GM18502 (cell line): ENCODE results near the gene SETBP1.

Experiments used
- ATAC-seq: cut with Tn5 transposase; IDR thresholded peaks from one replicate; pipeline ENCODE4 v1.9.1; 2021; ENCODE audit warnings: mild to moderate bottlenecking; ENCODE audit not compliant: unreplicated experiment, poor library complexity

SETBP1 gene

DNA sequence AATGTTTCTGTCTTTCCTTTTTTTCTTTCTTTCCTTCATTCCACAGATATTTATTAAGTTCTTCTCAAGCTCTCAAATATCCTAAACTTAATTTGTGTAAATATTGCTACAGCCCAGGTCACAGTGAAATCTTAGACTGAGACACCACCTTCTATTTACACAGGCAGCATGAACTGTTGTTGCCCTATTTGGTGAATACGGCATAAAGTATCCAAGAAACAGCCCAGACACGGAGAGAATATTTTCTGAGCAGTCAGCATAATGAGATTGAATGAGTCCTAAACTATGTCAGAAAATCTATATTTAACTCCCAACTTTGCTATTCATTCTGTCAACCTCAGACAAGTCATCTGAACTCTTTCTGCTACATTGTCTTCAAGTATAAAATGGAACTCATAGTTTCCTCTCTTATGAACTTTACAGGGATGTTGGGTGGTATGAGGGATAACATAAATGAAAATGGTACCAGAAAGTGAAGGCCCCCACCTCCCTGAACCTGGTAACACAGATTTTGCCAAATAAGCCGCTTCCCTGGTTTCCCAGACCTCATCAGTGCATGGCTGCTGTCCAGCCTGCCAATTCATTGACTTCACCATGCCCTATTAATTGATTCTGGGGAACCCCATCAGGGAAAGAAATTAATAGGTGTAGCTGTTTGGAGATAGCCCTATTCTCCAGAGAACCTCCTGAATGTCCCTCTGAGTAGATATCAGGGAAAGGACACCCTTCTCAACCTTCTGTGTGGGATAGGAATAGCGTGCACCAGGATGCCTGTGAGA lies 235.9 kb downstream of the SETBP1 start:
- no peak for ATAC-seq

DNA sequence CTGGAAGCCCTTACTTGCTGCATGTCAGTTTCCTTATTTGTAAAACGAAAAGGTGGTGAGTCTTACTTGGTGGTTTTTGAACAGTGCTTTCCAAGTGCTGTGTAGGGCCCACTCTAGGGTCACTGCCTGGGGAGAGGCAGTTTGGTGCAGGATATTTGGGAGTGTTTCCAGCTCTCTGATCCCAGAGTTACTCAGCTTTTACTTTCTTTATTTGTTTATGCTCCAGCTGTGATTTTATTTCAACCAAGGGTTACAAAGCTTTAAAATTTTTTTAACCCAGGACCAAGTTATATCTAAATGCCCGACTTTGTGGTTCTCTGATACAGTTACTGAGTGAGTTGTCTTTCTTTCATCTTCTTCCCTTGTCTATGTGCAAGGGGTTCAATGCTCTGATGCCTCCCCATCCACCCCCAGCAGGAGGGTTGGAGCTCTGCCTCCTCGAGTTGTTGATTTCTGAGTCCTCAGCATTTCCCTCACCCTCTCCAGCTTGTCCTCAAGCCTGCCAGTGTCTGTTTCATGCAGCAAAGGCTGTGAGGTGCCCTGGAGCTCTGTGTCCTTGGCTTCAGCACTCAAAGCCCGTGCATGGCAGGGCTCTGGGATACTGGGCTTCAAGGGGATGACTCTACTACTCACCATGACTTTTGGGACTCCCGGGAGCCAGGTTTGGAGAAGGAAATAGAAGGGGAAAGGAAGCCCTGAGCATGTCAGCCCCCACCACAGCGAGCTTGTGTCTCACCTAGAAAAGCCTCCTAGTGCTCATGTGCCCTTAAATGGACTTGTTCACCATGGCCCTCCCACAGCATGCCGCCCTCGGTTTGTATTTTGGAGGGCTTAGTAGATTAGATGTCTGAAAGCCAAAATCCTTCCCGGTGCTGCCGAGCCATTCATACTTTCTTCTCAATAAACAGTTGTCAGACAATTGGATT lies 236.8 kb downstream of the SETBP1 start:
- no peak for ATAC-seq

DNA sequence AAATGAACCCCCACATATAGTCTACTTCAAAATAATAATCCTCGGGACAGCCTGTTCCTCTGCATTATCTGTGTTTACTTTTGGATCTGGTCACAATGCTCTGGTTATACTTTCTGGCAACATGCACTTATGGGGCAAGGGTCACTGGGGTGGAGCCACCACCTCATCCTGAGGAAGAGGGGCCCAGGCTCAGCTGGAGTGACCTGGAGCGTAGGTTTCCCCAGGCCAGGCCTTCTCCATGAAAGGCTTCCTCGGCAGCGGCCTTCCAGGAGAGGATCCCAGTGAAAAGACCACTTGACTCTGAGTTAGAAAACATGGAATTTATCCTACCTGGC lies 237.4 kb downstream of the SETBP1 start:
- ATAC-seq = no peak

DNA sequence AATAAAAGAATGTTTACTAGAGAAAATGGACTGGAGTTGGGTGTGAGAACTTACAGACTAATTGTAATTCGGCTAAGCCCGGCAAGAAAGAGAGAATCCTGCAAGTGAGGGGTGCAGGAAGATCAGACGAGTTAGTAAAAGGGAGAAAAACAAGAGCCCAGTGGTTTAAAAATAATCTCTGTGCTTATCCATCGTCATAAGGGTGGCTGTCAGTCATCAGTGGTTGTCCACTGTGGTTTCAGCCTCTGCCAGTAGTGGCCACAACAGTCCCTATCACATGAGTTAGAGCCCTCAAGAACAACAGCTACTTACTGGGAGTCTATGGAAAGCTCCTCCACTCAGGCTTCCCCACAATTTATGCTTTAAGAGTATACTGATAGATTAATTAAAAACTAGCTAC lies 239.8 kb downstream of the SETBP1 start:
- no peak for ATAC-seq

DNA sequence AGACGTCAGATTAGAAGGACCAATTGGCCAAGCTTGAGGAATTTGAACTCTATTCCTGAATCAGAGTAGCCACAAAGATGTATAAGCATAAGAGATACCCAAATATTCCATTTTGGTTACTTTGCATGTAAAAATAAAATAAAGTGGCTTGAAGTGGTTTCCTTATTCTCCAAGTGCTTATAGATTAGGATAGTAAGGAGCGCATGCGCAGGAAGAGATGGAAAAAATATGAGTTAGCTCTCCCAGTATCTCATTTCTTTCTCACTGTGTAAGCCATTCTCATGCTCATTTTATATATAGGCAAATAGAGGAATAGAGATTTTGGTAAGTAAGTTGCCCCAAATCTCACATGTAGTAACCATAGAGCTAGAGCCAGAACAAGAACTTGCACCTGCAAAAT lies 241.3 kb downstream of the SETBP1 start:
- ATAC-seq = no peak

DNA sequence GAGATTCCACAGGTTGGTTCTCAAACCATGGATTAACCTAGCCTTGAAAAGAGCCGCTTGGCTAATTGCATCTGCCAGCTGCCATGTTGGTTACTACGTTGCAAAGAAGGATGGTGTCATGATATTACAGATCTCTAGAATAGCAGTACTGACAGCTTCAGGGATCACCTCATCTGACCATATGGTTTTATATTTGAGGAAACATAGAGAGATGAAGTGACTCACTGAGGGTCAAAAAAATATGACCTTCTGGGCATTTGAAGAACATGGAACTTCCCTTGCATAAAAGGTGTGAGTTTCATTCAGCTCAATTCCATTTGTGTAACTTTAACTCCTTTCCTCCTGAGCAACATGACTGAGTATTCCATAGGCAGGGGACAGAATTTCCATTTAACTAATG lies 242.3 kb downstream of the SETBP1 start:
- ATAC-seq = no peak

DNA sequence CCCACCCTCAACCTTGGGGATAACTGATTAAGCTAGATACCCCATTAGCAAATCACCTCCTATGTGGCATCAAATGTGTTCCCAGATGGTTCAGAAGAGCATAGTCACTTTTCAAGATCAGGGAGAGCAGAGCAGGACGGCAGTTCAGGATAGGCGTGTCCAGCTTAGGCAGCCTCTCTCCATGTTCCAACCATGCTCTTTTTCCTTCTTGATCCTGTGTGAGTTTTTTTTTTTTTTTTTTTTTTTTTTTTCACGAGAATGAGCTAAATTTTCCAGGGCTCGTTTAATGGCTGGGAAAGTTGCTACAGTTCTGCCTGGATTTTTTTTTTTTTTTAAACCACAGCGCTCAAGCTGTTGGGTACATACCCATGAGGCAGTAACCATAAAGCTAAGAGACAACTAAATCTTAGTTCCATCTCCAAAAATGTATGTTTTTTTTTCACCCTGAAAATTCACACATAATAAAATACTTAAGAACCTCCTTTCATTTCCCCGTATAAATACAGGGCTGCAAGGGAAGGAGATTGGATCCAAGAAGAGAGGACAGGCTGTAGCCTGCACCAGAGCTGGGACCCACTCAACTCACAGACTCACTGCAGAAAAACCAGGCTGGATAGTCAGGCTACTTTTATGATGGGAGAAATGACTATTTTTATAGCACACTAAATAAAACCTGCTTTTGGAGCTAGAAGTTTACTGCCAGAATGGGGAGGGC lies 244.3 kb downstream of the SETBP1 start:
- no peak for ATAC-seq

DNA sequence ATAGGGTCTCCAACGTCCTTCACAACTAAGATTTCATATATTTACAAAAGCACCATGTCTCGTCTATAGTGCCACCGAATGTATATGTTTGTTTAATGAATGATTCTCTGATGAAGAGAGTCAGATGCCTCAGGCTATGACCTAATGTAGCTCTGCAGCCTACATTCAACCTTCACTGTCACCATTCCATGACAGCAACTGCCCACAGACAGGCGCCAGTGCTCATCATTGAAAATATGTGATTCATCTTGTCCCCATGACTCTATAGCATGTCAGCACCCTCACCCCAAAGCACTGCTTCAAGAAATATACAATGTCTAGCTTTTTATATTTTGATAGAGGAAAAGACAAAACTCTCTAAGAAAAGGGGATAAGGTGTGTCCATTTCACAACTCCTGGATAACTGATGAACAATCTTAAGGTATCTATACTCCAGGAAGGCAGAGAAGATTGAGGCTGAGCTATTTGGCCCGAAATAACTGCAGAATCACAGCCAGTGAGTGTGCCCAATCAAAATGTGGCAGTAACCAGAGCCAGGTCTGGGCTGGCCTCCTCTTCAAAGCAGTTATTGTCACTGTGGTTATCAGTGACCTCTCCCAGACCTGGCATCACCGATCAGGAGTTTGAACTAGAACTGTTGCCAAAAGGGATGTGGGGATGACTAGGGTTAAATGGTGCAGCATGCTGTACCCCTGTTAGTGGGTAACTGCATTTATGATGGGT lies 246.6 kb downstream of the SETBP1 start:
- ATAC-seq = no peak

DNA sequence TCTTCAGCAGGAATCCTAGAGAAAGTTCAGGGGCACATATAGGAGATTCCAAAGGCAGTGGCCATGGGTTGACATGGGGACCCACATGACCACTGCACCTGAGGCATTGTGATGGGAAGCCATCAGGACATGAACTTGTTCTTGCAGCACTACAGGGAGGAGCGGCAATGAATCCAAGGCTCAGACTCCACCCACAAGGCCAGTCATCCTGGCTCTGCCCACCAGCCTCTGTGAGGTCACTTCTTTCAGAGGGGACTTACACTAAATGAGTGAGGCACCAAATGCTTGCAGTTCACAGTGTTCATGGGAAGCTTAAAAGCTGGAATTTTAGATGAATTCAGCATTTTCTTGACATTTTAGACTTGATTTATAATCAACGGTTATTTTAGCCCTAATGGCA lies 254.2 kb downstream of the SETBP1 start:
- ATAC-seq = no peak

DNA sequence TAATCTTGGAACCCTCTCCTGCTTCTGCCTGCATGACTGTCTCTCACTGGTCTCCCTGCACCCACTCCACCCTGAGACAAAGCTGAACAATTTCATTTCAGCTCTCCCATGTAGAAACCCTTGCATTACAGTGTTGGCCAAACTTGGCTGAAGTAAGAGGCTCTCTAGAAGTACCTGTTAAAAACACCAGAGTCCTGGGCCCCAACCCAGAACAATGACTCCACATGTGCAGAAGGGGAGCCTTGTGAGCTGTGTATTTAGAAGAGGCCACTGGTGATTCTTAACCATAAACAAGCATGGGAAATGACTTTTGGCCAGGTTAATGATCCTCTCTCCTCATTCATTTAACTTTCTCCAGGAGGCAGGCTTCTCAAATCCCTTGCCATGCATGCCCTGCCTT lies 254.8 kb downstream of the SETBP1 start:
- ATAC-seq = no peak

DNA sequence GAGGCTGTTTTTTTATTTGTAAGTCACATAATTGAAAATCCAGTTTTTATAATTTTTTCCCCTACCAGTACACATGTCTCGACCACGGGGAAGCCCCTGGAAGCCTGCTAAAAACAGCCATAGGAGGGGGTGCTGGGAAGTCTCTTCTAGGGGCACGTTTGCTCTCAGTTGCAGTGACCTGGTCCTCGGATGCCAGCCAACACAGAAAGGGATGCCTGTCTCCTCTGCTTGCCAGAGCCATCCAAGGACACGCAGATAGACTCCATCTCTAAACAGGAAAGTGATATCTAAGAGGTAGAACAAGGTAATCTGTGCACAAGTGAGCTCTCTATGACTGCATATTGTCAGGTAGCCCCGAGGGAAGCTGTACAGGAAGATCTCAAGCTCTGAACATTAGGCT lies 255.8 kb downstream of the SETBP1 start:
- ATAC-seq = no peak

DNA sequence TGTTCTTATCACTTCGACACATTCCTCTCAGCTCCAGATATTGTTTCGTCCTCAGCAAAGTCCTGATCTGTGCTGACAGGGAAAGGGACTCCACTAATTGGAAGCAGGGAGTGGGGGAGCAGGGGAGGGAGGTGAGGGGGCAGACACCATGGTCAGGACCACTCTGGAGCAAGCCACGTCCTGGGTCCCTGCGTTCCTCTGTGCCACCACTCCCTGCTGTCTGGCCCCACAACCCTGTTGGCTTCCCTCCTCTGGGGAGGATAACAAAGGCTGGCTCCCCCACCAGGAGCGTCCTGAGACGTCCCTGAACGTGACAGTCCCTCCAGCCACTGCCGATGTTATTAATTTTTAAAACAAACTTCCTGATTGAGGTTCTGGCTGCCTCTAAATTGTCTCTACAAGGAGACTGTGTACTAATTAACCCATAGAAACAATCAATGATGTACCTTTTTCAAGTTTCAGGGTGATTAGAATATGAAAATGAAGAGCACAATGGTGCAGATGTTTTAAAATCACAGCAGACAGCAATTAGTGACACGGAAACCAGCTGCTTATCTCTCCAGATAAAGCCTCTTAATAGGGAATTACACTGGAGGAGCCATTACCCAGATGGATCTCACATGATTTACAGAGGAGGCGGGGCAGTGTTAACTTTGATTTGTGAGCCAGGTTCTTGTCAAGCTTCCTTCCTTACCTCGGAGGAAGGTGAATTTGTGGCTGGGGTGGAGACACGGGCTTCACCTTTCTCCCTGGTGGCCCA lies 257.5 kb downstream of the SETBP1 start:
- ATAC-seq = no peak

DNA sequence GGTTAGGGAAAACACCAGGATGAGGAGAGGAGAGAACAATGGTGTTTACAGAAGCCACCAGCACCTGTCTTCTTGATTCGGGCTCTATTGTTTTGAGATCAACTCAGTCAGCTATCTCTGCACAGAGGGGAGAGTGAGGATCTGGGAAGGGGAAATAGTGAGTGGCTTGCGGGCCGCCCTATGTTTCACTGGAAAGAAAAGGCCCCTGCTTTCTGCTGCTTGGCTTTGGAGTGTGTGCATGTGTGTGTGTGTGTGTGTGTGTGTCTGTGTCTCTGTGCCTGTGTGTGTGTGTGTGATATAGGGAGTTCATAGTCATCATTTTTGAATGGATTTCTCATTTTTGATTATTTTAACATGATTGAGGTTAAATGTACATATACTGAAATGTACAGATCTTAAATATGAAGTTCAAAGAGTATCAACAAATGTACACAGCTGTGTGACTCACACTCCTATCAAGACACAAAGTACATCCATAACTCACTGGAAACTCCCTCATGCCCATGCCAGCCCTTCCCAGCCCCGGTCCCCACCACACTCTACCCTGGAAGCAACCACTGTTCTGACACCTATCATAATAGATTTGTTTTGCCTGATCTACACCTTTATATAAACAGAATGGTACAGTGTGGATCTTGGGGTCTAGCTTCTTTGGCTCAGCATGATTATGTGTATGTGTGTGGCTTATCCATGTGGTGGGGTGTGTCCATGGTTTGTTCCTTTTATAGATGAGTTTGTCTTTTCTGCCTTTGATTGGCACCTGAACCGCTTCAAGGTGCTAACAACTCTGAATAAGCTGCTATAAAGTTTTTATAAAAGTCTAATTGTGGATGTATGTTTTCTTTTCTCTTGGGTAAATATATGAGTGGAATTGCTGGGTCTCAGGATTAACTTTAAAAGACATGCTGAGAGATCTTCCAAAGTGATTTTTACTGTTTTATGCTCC lies 258.3 kb downstream of the SETBP1 start:
- no peak for ATAC-seq

DNA sequence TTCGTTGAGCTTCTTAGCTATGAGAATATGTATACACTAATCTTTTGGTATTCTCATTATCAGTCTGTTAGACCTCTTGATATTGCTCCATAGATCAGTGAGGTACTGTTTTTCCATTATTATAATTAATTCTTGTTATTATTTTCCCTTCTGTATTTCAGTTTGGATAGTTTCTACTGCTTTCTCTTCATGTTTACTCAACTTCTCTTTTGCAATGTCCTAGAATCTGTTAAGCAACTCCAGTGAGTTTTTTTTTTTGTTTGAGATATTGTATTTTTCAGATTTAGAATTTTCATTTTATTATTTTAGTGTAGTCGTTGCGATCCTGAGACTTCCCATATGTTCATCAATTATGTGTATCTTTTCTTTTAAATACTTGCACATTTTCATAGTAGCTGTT lies 260.8 kb downstream of the SETBP1 start:
- no peak for ATAC-seq

DNA sequence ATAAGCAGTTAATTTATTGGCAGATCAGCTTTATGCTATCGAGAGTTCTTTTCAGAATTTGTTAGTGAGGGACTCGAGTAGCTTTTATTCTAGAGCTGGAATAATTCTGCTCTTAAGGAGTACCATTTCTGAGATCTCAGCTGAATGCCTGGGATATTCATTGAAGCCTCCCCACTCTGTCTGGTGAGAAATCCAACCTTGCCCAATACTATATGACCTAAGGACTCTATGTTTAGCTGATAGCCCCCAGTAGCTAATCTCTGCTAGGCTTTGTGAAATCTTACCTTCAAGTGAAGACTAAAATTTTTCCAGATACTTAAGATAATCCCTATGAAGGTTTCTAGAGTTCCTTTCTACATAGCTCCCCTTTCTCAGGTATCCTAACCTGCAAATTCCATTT lies 261.4 kb downstream of the SETBP1 start:
- ATAC-seq = no peak

DNA sequence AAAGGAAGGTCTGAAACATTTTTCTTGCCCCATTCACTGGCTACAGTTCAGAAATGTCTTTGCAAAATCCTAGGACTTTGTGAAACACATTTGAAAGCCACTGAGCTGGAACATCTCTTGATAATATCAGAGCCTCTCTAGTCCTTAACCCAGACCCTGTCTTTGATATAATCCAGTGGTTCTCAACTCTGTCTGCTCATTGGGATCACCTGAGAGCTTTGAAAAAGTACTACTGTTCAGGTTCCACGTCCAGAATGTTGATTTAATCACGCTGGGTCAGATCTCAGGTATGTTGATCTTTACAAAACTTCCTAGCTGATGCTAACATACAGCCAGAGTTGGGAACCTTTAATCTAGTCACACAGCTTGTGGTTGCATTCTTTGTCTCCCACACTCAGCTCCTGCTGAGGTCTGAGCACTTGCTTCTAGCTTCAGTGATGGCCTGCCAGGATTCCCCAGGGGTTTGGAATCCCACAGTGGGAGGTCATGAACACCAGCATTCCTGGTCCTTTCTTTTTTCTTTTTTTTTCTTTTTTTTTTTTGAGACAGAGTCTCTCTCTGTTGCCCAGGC lies 262.7 kb downstream of the SETBP1 start:
- ATAC-seq = no peak

DNA sequence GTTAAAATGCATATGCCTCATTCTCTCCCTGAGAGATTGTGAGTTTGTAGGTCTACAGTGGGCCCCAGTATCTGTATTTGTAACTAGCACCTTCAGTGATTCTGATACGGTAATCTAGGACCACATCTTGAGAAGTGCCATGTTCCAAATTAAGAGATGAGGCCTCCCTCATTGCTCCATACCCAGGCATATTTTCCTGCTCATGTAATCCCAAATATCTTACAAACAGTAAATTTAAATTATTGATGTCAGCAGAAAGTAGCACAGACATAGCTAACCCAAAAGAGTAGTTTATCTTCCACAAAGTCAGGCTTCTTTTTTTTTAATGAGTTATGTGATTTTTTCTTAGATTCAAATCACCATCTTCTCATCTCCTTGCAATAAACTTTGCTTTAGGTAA lies 263.8 kb downstream of the SETBP1 start:
- no peak for ATAC-seq

DNA sequence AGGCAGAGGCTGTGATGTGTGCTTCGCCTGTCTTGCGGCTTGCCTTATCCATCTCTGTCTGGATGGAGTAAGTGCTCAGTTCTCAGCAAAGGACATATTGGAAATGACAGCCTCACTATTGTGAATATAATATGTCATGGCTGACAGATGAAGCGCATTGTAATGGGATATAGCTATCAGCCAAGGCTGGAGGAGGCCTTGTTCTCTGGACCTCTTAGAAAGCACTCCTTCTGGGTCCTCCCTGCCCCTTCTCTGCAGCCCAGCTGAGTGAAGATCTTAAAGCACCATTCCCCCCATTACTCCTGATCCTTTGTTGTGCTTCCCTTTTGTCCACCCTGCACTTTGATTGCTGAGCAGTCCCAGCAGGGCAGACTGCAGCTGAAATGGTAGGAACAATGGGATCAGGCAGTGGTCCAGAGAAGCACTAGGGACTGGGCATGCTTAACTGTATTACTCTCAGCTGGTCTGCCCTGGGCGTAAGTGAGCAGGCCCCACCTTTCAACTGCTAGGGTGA lies 265.3 kb downstream of the SETBP1 start:
- no peak for ATAC-seq
